ENCODE data around the gene TBX3. TPM values are rescaled to one million over a fixed set of nuclear protein-coding genes. Genes with fewer than 3 reads are reported as not detected.

Gene TBX3
- polyA plus RNA-seq, 2 of the 4 experiments (the other 2 are of a cell fraction): 22.8 to 28.0 TPM

DNA sequence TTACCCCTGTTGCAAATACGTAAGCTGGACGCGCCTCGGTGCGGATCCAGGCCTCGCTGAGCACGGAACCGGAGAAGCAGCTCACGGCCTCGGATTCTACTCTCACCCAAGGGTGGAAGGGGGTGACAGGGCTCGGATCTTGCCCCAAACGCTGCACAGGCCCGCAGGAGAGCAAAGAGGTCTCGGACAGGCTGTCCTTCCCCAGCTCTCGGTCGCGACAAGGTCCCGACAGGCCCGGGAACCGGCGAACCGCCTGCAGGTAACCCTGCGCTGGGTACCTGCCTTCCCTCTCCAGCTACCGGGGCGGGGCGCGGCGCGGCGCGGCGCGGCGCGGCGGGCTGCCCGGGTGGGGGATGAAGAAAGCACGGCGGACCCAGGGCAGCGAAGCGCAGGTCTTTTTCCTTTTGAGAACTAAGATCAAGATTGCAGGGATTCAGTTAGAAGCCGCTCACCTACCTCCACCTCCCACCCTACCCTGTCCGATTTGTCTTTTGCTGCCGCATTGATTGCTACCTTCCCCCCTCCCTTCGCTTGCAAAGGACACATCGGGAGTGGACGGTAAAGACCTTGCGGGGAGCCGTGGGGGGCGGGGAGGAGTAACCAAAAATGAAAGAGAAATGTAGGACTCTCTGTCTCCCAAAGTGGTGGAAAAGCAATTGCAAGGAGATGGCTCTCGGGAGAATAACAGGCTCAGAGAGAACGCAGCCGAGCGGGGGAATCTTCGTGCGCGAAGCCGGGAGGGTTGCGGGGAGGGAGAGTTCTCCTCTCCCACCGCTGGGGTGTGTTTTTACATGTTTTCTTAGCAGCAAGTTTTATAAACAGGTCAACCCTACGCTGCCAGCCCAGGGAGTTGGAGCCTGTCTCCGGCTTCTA, 8.4 kb upstream of the TBX3 start (continued):
- TF ChIP-seq CEBPB (IDR thresholded peaks at IDR 0.05) (no peak), PHF8 (IDR thresholded peaks at IDR 0.05; ENCODE audit: borderline replicate concordance, low read depth) (no peak), REST (IDR thresholded peaks at IDR 0.05) (no peak), EP300 (IDR thresholded peaks at IDR 0.05) (no peak), NPAS2 (CRISPR knock-in tag; IDR thresholded peaks at IDR 0.05; ENCODE audit: borderline replicate concordance) (no peak), MYC (IDR thresholded peaks at IDR 0.05; ENCODE audit: borderline replicate concordance, low read length) (no peak), ESRRA (IDR thresholded peaks at IDR 0.05; ENCODE audit: borderline replicate concordance, low read length) (no peak)

DNA sequence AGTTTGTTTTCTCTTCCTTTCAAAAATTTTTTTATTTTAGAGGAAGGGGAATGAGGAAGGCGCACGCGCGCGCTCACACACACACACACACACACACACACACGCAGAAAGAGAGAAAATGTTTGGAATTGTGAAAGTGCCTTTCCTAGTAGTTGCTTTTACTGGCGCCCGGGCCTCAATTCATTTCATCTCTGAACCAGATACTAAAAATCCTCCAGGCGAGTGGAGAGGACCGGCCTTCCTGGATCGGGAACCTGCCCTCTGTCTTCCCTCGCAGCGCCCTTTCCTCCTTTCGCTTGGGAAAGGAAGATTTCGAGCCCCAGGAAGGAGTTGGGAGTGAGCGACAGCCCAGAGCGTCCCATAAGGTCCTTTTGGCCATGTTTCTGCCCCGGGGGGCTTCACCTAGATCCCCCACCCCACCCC, 7.8 kb upstream of the TBX3 start:
- Histone ChIP-seq H3K27ac (no peak overlapping the region), H3K4me2 (no peak overlapping the region), H3K4me3 (no peak overlapping the region), H3K4me1 (no peaks in the 10 kb centered on the region), H3K9me3 (no peaks in the 10 kb centered on the region)
- ChIA-PET POLR2A (no interaction called here), CTCF (interaction anchor here (1.8 kb wide), 1 partner anchor 24 kb away, joined by 6 read pairs; no protein-coding TSS in a partner anchor)
- TF ChIP-seq CHD4 (IDR thresholded peaks at IDR 0.05; ENCODE audit: borderline replicate concordance): no peak
- no peak for TF ChIP-seq ZC3H11A (IDR thresholded peaks at IDR 0.05)
- no peak for TF ChIP-seq BCL3 (IDR thresholded peaks at IDR 0.05)
- no peak for TF ChIP-seq ZSCAN20 (CRISPR knock-in tag; IDR thresholded peaks at IDR 0.05)
- no peak for TF ChIP-seq FOSL2 (IDR thresholded peaks at IDR 0.05)
- TF ChIP-seq FOSL2 (CRISPR knock-in tag; IDR thresholded peaks at IDR 0.05): no peak
- TF ChIP-seq POLR2A (IDR thresholded peaks at IDR 0.05; ENCODE audit: low read length): no peak
- TF ChIP-seq CHD2 (IDR thresholded peaks at IDR 0.05; ENCODE audit: low read length, partially characterized antibody): no peak
- TF ChIP-seq HMGXB4 (CRISPR knock-in tag; IDR thresholded peaks at IDR 0.05; ENCODE audit: borderline replicate concordance): no peak
- TF ChIP-seq EP300 (IDR thresholded peaks at IDR 0.05): no peak
- no peak for TF ChIP-seq RAD21 (conservative IDR thresholded peaks at IDR 0.05 in 1 of 2, IDR thresholded peaks at IDR 0.05 in 1 of 2)
- TF ChIP-seq KDM5A (IDR thresholded peaks at IDR 0.05): no peak
- TF ChIP-seq EHMT2 (IDR thresholded peaks at IDR 0.05; ENCODE audit: low read depth): no peak
- TF ChIP-seq NR3C1 (IDR thresholded peaks at IDR 0.05): no peak
- TF ChIP-seq TFCP2L1 (CRISPR knock-in tag; IDR thresholded peaks at IDR 0.05): no peak
- TF ChIP-seq, protein P1, sequence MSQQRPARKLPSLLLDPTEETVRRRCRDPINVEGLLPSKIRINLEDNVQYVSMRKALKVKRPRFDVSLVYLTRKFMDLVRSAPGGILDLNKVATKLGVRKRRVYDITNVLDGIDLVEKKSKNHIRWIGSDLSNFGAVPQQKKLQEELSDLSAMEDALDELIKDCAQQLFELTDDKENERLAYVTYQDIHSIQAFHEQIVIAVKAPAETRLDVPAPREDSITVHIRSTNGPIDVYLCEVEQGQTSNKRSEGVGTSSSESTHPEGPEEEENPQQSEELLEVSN (IDR thresholded peaks at IDR 0.05; ENCODE audit: borderline replicate concordance, low read depth): no peak
- TF ChIP-seq, protein P2, sequence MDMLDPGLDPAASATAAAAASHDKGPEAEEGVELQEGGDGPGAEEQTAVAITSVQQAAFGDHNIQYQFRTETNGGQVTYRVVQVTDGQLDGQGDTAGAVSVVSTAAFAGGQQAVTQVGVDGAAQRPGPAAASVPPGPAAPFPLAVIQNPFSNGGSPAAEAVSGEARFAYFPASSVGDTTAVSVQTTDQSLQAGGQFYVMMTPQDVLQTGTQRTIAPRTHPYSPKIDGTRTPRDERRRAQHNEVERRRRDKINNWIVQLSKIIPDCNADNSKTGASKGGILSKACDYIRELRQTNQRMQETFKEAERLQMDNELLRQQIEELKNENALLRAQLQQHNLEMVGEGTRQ (IDR thresholded peaks at IDR 0.05): no peak
- no peak for TF ChIP-seq SREBF2 (IDR thresholded peaks at IDR 0.05)
- WGBS (ENCODE audit: missing lambda C conversion rate): 90% methylated on average over 18 of the region's 18 CpGs
- no peak for DNase-seq (ENCODE audit: low read depth in 1 of 2, low spot score in 1 of 2)
- ATAC-seq: no peak
- no peak for FAIRE-seq

Measured in A549 (cell line).